UCSD-AML1 (cell line): ENCODE measurements around the gene TIMM50.
"Not testable (repeated sequence)": the region's sequence is repeated elsewhere in the genome, so short reads cannot be mapped to it uniquely, and the experiment has no call there.

Experiments used
- DNase-seq: peaks from one replicate; lab custom pipeline; 2025; ENCODE audit not compliant: unreplicated experiment; lab: John Stamatoyannopoulos, UW

The TIMM50 gene

GRCh38 chr19:39469036-39469435, 11.6 kb upstream of the TIMM50 start:
- DNase-seq, result no peak

DNA sequence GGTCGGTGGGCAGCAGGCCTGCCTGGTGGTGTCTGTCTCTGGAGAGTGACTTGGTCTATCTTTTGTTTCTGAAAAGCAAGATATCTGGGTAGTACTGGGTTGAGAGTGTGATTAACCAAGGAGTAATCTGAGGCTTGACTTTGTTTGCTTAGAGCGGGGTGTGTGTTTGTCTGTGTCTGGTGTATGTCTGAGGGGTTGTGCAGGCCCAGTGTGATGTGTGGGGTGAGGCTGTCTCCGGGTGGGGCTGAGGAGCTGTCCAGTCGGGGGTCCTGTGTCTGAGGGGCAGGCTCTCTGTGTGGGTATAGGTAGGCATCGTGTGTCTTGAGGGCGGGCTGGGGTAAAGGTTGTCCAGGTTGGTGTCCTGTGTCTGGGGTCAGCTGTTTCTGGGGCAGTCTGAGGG, 11.1 kb upstream of the TIMM50 start:
- no peak for DNase-seq

GRCh38 chr19:39470724-39471339, 9.8 kb upstream of the TIMM50 start:
- DNase-seq, result no peak

DNA sequence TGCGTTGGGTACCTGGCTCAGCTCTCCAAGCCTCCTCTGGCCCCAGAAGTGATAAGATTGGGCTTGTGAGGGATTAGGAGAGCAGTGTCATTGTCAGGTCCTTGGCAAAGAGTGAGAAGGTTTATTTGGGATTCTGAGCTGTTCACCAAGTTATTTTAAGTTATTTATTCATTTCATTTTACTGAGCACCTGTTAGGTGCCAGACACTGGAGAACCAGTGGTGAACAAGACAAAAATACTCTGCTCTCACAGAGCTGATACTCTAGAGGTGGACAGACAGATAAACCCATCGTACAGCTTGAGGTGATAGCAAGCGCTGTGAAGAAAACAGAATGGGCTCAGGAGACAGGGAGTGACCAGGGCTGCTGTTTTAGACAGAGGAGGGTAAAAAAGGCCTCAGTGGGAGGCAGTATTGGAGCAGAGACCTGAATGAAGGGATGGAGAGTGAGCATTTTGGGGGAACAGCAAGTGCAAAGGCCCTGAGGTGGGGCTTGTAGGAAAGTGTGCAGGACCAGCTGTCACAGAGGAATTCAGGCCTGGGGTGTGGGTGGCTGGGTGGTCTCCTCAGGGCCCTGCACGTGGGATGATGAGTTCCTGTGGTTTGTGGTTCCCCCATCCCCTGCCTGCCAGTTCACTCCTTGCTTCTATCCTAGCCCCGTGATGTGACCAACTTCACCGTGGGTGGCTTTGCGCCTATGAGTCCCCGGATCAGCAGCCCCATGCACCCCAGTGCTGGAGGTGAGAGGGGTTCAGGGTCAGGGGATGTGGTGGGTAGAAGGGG, 8.7 kb upstream of the TIMM50 start:
- no peak for DNase-seq

- DNase-seq, result no peak
These were observed 7.7 kb upstream of the TIMM50 start for GRCh38 chr19:39472746-39473442.

- DNase-seq, result no peak
These were observed 7.1 kb upstream of the TIMM50 start for GRCh38 chr19:39473443-39473960.

DNA sequence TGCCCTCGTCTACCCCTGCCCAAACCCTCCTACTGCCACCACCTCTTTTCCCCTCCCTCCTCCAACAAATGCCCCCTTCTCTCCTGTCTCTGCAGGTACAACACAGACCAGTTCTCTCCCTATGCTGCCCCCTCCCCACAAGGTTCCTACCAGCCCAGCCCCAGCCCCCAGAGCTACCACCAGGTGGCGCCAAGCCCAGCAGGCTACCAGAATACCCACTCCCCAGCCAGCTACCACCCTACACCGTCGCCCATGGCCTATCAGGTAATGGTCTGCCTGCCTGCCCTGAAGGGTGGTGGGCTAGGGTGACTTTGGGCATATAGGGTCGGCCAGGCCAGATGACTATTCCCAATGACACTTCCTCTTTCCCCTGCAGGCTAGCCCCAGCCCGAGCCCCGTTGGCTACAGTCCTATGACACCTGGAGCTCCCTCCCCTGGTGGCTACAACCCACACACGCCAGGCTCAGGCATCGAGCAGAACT, 6.5 kb upstream of the TIMM50 start:
- DNase-seq, result peak; percentile 59

DNA sequence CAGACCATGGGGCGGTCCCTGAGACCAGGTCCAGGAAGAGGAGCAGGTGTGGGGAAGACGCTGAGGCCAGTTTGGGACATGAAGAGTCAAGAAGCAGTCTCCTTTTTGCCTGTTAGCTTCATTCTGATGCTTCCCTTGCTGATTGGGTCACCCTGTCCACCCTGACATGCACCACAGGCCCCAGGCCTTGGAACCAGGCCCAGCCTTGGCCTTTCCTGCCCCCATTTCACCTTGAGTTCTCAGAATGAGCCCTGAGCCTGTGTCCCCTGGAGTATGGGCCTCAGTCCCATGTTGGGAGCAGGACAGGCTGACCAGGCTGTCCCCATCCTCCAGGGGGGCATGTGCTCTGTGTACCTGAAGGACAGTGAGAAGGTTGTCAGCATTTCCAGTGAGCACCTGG, 4.9 kb upstream of the TIMM50 start:
- DNase-seq, result no peak

DNA sequence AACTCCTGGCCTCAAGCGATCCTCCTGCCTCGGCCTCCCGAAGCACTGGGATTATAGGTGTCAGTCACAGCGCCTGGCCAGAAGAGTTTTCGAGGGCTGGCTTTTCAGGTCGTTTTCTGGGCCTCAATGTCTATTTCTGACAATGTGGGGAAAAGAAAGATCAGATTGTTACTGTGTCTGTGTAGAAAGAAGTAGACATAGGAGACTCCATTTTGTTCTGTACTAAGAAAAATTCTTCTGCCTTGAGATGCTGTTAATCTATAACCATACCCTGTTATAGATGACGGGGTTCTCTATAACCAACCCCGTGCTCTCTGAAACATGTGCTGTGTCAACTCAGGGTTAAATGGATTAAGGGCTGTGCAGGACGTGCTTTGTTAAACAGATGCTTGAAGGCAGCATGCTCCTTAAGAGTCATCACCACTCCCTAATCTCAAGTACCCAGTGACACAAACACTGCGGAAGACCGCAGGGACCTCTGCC, 1.3 kb upstream of the TIMM50 start:
- DNase-seq, result not testable (repeated sequence)

DNA sequence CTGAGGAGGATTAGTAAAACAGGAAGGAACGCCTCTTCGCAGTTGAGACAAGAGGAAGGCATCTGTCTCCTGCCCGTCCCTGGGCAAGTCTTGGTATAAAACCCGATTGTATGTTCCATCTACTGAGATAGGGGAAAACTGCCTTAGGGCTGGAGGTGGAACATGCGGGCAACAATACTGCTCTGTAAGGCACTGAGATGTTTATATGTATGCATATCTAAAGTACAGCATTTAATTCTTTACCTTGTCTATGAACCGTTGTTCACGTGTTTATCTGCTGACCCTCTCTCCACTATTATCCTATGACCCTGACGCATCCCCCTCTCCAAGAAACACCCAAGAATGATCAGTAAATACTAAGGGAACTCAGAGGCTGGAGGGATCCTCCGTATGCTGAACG, 722 bp upstream of the TIMM50 start:
- no peak for DNase-seq

- DNase-seq, result no peak
These were observed 549 bp downstream of the TIMM50 start for GRCh38 chr19:39481229-39481545.

DNA sequence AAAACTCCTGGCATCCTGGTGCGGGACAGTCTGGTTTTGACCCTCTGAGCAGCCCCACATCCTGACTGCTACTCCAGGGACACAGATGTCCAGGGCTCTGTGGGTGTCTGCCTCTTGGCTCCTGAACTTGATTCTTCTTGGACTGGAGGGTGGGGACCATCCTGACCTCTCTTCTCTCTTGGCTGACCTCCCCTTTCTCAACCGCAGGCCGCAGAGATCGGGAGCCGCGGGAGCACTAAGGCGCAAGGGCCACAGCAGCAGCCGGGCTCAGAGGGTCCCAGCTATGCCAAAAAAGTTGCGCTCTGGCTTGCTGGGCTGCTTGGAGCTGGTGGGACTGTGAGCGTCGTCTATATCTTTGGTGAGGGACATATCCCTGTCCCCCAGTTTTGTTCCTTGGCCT, 1.0 kb downstream of the TIMM50 start:
- no peak for DNase-seq

GRCh38 chr19:39483141-39483540, 2.5 kb downstream of the TIMM50 start:
- no peak for DNase-seq

DNA sequence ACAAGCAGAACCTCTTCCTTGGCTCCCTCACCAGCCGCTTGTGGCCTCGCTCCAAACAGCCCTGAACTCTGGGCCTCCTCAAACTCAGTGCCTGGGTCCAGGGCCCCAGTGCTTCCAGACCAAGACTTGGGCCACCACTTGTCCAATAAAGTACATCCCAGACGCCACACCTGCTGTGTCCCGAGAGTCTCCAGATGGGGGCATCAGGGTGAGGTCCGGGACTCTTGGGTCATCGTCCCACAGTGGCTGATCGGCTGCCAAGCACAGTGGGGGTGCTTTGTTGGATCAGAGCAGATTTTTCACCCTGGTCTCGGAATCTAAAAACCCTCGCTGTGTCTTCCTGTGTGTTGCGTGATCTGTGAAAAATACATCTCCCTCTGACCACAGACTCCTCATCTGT, 9.1 kb downstream of the TIMM50 start:
- DNase-seq, result no peak

DNA sequence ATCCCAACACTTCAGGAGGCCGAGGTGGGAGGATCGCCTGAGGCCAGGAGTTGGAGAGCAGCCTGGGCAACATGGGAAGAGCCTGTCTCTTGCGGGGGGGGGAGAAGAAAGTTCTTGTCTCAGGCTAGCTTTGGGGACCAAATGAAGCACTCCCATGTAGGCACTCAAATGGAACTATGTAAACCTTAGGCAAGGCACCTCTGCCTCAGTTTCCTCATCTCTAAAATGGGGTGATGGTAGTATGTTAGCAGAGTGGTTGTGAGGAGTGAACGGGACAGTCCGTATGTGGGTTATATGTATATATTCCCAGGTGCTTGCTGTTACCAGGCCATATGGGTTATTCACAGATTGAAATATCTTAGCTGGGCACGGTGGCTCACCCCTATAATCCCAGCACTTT, 11.6 kb downstream of the TIMM50 start:
- no peak for DNase-seq

DNA sequence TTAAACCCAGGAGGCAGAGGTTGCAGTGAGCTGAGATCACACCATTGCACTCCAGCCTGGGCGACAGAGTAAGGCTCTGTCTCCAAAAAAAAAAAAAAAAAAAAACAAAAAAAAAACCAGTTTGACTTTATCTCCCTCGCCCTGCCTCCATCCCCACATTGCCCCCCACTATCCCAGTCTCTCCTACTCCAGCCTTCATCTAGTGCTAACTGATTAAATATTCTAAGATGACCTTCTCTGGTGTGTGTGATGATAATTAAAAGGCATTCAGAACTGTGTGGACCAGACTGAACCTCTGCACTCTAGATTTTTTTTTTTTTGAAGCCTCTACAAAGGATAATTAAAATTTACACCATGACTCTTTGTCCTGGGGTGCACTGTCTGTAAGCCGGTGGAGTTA, 12.2 kb downstream of the TIMM50 start:
- no peak for DNase-seq

- no peak for DNase-seq
These were observed 14.0 kb downstream of the TIMM50 start for GRCh38 chr19:39494661-39495060.

GRCh38 chr19:39496063-39496462, 15.4 kb downstream of the TIMM50 start:
- DNase-seq, result no peak

- no peak for DNase-seq
These were observed 17.0 kb downstream of the TIMM50 start for GRCh38 chr19:39497701-39497995.

GRCh38 chr19:39497996-39498797, 17.6 kb downstream of the TIMM50 start:
- DNase-seq, result peak; percentile 61
